ENCODE results near the gene PDXK. TPM values are rescaled to one million over a fixed set of nuclear protein-coding genes. Genes with fewer than 3 reads are reported as not detected.

PDXK gene
- total RNA-seq, 1 donor from 2014 or later = 183 TPM

DNA sequence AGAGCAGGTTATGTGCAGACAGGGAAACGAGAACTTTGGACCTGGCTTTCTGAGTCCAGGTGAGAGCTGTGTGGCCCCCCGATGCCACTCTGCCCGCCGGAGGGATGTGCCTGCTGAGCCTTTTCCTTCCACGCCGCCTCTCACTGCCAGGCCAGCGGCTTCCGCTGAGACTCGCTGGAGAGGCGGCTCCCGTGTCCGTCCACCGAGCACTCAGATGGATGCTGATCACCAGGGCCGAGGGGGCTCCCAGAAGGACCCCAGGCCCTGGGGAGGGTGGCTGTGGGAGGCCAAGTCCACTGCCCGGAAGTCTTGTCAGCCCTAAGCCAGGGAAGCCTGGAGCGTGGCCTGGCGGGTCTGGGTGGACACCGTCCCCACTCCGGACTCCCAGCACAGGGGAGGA lies 40.7 kb downstream of the PDXK start:
- no peaks in the 10 kb centered on the region for H3K27me3 ChIP-seq (ENCODE audit: control insufficient read depth, insufficient read depth, low read length)
- TF ChIP-seq, protein P1, sequence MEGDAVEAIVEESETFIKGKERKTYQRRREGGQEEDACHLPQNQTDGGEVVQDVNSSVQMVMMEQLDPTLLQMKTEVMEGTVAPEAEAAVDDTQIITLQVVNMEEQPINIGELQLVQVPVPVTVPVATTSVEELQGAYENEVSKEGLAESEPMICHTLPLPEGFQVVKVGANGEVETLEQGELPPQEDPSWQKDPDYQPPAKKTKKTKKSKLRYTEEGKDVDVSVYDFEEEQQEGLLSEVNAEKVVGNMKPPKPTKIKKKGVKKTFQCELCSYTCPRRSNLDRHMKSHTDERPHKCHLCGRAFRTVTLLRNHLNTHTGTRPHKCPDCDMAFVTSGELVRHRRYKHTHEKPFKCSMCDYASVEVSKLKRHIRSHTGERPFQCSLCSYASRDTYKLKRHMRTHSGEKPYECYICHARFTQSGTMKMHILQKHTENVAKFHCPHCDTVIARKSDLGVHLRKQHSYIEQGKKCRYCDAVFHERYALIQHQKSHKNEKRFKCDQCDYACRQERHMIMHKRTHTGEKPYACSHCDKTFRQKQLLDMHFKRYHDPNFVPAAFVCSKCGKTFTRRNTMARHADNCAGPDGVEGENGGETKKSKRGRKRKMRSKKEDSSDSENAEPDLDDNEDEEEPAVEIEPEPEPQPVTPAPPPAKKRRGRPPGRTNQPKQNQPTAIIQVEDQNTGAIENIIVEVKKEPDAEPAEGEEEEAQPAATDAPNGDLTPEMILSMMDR (IDR thresholded peaks at IDR 0.05; ENCODE audit: insufficient read depth, low read length, poor library complexity, severe bottlenecking) = no peak
- DNase-seq (ENCODE audit: low read depth) = no peak
- H3K36me3 ChIP-seq (ENCODE audit: control insufficient read depth, insufficient read depth, low read length) = peaks cover 9% of the 10 kb centered on the region
- no peak overlapping the region for H3K4me3 ChIP-seq (ENCODE audit: low read depth, low read length)

DNA sequence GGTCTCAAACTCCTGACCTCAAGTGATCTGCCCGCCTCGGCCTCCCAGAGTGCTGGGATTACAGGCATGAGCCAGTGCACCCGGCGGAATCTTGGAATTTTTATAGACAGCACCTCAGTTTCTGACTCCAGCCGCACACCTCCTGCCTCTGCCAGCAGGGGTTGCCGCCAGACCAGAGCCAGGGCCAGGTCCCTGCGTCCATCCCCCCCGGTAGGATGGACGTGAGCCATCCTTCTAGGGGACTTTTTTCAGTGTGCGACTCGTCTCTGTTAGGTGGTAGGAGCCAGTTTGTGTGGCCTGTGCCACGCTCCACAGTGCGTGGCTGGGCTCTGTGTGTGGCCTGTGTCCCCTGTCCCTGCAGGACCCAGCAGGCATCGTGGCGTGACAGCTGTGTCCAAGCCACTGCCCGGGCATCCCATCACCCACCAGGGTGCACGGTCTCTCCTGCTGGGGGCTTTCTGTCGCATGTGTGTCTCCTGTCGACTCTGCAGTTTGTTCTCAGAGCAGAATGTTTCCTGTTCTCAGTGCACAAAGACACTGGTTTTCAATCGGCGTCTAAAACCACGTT lies 41.5 kb downstream of the PDXK start:
- Histone ChIP-seq H3K4me3 (ENCODE audit: low read depth, low read length) (no peak overlapping the region), H3K27me3 (ENCODE audit: control insufficient read depth, insufficient read depth, low read length) (no peaks in the 10 kb centered on the region), H3K36me3 (ENCODE audit: control insufficient read depth, insufficient read depth, low read length) (peaks cover 9% of the 10 kb centered on the region)
- DNase-seq (ENCODE audit: low read depth) = no peak
- TF ChIP-seq, protein P1 (IDR thresholded peaks at IDR 0.05; ENCODE audit: insufficient read depth, low read length, poor library complexity, severe bottlenecking) = no peak

DNA sequence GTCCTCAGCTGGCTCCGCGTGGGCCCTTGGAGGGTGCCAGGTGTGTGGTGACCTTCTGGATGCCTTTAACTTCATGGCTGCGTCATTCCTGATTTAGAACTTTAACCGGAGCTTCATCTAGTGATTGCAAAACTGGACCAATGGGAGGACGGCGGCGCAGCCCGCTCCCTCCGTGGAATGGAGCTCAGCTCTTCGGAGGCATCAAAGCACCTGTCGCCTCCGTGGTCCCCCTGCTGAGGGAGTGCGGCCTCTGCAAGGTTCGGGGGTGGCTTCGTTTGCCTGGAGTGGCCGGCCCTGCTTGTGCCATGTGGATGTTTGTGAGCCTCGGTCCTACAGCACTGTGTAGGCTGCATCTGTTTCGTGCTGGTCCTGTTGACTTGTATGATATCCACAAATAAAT lies 43.0 kb downstream of the PDXK start:
- Histone ChIP-seq H3K36me3 (ENCODE audit: control insufficient read depth, insufficient read depth, low read length) (peaks cover 3% of the 10 kb centered on the region), H3K27me3 (ENCODE audit: control insufficient read depth, insufficient read depth, low read length) (no peaks in the 10 kb centered on the region)

DNA sequence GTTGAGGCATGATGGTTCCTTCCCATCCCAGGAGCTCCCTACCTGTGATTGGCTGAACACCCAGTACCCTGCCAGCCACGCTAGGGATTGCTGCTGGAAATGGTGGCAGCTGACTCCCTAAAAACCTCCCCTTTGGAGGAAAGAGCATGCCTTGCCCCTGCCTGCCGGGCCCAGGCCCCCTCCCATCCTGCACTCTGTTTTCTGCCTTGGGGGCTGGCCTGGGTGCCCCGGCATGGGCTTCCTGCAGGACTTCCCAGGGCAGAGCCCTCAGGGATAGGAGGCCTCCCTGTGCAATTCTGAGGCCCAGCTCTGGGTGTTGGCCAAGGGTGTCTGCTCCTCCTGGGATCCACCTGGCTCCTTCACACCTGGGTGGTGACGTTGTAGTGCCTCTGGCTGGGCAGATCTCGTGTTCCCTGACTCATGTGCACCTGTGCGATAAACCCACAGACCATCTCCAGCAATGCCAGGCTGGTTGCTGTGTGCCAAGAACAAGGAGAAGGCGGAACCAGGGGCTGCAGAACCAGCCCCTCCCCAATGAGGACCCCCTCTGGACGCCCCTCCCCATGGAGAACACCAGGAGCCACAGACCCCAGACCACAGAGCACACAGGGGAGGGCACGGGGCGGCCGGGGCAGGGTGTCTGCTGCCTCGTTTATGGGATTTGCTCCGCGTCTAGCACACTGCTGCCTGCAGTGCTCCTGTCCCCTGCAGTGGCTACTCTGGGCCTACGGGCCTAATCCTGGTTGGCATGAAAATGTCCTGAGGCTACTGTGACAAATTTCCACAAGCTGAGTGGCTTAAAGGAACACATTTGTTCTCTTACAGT lies 43.6 kb downstream of the PDXK start:
- H3K36me3 ChIP-seq (ENCODE audit: control insufficient read depth, insufficient read depth, low read length) = peaks cover 3% of the 10 kb centered on the region
- no peaks in the 10 kb centered on the region for H3K27me3 ChIP-seq (ENCODE audit: control insufficient read depth, insufficient read depth, low read length)
- H3K4me3 ChIP-seq (ENCODE audit: low read depth, low read length) = no peak overlapping the region
- DNase-seq (ENCODE audit: low read depth) = no peak
- TF ChIP-seq, protein P1 (IDR thresholded peaks at IDR 0.05; ENCODE audit: insufficient read depth, low read length, poor library complexity, severe bottlenecking) = no peak

More for the DNA sequence above, 43.0 kb downstream of the PDXK start:
- no peak overlapping the region for H3K4me3 ChIP-seq (ENCODE audit: low read depth, low read length)
- no peak for DNase-seq (ENCODE audit: low read depth)
- TF ChIP-seq, protein P1 (IDR thresholded peaks at IDR 0.05; ENCODE audit: insufficient read depth, low read length, poor library complexity, severe bottlenecking) = no peak

DNA sequence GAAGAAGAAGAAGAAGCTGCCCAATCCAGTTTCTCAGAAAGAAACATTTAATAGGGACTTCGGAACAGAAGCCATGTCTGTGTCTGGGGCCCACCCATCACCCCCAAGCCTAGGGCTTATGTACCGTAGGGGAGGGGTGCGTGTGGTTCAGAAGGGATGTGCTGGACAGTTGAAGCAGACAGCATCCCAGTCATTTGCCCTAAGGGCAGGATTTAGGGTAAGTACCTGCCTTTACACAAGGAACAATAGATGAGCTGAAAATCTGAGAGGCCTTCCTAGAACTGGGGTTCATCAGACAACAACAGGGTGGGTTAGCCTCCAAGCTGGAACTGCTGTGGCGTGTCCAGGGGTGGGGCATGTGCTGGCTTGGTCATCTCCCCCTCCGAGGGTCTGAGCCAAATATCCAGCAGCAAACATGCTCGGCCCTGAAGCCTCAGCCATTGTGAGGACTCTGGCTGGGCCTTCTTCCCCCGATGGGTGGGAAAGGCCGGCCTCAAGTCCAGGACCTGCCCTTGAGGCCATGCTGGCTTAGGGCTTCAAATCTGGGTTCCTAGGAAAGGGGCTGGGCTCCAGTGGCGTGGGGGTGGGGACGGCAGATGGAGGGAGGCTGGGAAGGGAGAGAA lies 45.1 kb downstream of the PDXK start:
- TF ChIP-seq, protein P1 (IDR thresholded peaks at IDR 0.05; ENCODE audit: insufficient read depth, low read length, poor library complexity, severe bottlenecking) = no peak
- Histone ChIP-seq H3K36me3 (ENCODE audit: control insufficient read depth, insufficient read depth, low read length) (peaks cover 1% of the 10 kb centered on the region), H3K4me3 (ENCODE audit: low read depth, low read length) (no peak overlapping the region), H3K27me3 (ENCODE audit: control insufficient read depth, insufficient read depth, low read length) (no peaks in the 10 kb centered on the region)
- no peak for DNase-seq (ENCODE audit: low read depth)

Measured in kidney epithelial cell (primary cell).